ENCODE data around the gene MAFG. TPM values are rescaled to one million over a fixed set of nuclear protein-coding genes. Genes with fewer than 3 reads are reported as not detected.
A peak's percentile ranks its signal among the peaks of the same experiment; 100 is the strongest.

The MAFG gene
- polyA plus RNA-seq, 4 donors, result 7.6 to 17.1 (median 12.8) TPM

DNA sequence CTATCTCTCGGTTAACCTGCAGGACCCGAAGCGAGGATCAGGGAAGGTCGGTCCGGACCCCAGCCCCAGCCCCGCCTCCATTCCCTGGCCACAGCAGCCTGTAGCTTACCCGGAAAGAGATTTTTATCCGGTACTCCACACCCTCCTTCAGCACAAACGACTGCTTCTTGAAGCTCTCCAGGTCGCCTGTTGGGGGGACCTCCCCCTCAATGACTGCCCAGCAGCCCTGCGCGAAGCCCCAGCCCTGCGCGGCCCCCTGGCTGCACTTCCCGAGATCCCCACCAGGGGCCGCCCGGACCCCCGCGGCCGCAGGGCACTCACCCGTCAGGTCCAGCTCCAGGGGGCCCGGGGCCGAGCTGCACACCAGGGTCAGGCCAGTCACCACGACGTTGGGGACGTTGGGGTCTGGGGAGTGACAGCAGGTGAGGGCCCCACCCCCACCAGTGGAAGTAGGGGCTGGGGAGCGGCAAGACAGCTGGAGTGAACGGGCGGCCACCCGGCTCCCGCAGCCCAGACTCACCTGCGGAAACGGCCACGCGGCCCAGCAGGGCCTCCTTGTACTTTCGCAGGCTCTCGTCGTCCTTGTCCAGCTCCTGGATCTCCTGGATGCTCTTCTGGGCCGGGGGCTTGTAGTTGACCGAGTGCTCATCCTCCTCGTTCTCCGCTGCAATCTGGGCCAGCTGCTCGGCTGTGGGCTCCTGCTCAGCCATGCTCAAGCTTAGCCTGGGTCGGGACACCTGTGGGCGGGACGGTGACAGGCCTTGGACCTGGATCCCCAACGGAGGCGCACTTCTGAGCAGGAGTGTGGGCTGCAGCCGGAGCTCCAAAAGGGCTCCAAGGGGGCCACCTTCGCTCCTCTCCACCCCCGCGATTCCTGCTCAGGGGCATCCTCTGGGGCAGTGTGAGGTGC is 58.1 kb downstream of the MAFG start:
- Histone ChIP-seq H3K36me3 (ENCODE audit: control insufficient read depth in 3 of 3, insufficient read depth in 2 of 3, low read depth in 1 of 3, low read length in 3 of 3) (peaks cover 4 to 64% (median 7%) of the 10 kb centered on the region in 3 donors), H3K4me3 (ENCODE audit: low read depth in 1 of 3, low read length in 3 of 3) (peak overlapping the region; percentile 78 to 98 (median 94)), H3K27ac (ENCODE audit: low read depth in 1 of 3, low read length in 2 of 3) (peak overlapping the region; percentile 92 to 100 (median 99)), H3K4me1 (ENCODE audit: control insufficient read depth in 3 of 3, insufficient read depth in 2 of 3, low read depth in 1 of 3, low read length in 2 of 3) (peaks cover 0 to 61% (median 4%) of the 10 kb centered on the region in 3 donors), H3K9me3 (ENCODE audit: control insufficient read depth in 2 of 2, insufficient read depth in 1 of 2, low read depth in 1 of 2, low read length in 1 of 2) (no peaks in the 10 kb centered on the region), H3K27me3 (ENCODE audit: control insufficient read depth in 3 of 3, insufficient read depth in 3 of 3, low read length in 3 of 3) (no peaks in the 10 kb centered on the region)
- 16 to 27% (median 22%) methylated on average over 50 to 52 of the region's 52 CpGs for WGBS, 3 donors
- DNase-seq (peak; percentile 58 to 64), FAIRE-seq (no peak)

GRCh38 chr17:81868674-81869220 is 58.8 kb downstream of the MAFG start:
- Histone ChIP-seq H3K36me3 (ENCODE audit: control insufficient read depth in 3 of 3, insufficient read depth in 2 of 3, low read depth in 1 of 3, low read length in 3 of 3) (peaks cover 4 to 72% (median 7%) of the 10 kb centered on the region in 3 donors), H3K27ac (ENCODE audit: low read depth in 1 of 3, low read length in 2 of 3) (peak overlapping the region; percentile 93 to 100 (median 99)), H3K9me3 (ENCODE audit: control insufficient read depth in 2 of 2, insufficient read depth in 1 of 2, low read depth in 1 of 2, low read length in 1 of 2) (no peaks in the 10 kb centered on the region), H3K4me3 (ENCODE audit: low read depth in 1 of 3, low read length in 3 of 3) (no peak overlapping the region), H3K27me3 (ENCODE audit: control insufficient read depth in 3 of 3, insufficient read depth in 3 of 3, low read length in 3 of 3) (no peaks in the 10 kb centered on the region), H3K4me1 (ENCODE audit: control insufficient read depth in 3 of 3, insufficient read depth in 2 of 3, low read depth in 1 of 3, low read length in 2 of 3) (peaks cover 0 to 66% (median 10%) of the 10 kb centered on the region in 3 donors)
- WGBS, 3 donors, result 55 to 60% (median 56%) methylated on average over 24 to 30 of the region's 30 CpGs
- DNase-seq (peak; percentile 17 to 39), FAIRE-seq (no peak)

Other genes starting within 250 kb of the MAFG start
- gene ARL16, start 243.9 kb downstream of the MAFG start, polyA plus RNA-seq, result 10 to 100 TPM; 34.1 to 76.9 (median 51.4) TPM
- 100 to 1,000 TPM in 2 of 4 donors, 10 to 100 TPM in 2; 78.8 to 284 (median 134) TPM for gene HGS, start 243.7 kb downstream of the MAFG start, polyA plus RNA-seq
- 100 to 1,000 TPM in 3 of 4 donors, 10 to 100 TPM in 1; 46.3 to 258 (median 170) TPM for gene MRPL12, start 224.4 kb downstream of the MAFG start, polyA plus RNA-seq
- gene SLC25A10, start 215.5 kb downstream of the MAFG start, polyA plus RNA-seq, result 10 to 100 TPM; 40.3 to 79.1 (median 57.3) TPM
- gene GCGR, start 123.6 kb downstream of the MAFG start, polyA plus RNA-seq, result 1 to 10 TPM in 3 of 4 donors, under 1 TPM in 1; 0.27 to 2.2 (median 1.7) TPM
- 10 to 100 TPM; 19.5 to 87.6 (median 48.5) TPM for gene MCRIP1, start 94.4 kb downstream of the MAFG start, polyA plus RNA-seq
- 1 to 10 TPM in 1 of 4 donors, under 1 TPM in 2, not detected in 1; 0.12 to 2.5 (median 0.49) TPM for gene PPP1R27, start 92.7 kb downstream of the MAFG start, polyA plus RNA-seq
- gene P4HB, start 67.2 kb downstream of the MAFG start, polyA plus RNA-seq, result 1,000 to 10,000 TPM in 3 of 4 donors, 100 to 1,000 TPM in 1; 792 to 1,191 (median 1,005) TPM
- gene ARHGDIA, start 56.4 kb downstream of the MAFG start, polyA plus RNA-seq, result 100 to 1,000 TPM; 190 to 411 (median 341) TPM
- 10 to 100 TPM; 22.8 to 86.7 (median 38.6) TPM for gene ALYREF, start 36.1 kb downstream of the MAFG start, polyA plus RNA-seq
- 100 to 1,000 TPM in 3 of 4 donors, 10 to 100 TPM in 1; 75.8 to 240 (median 187) TPM for gene ANAPC11, start 36.0 kb downstream of the MAFG start, polyA plus RNA-seq
- 1 to 10 TPM in 1 of 4 donors, under 1 TPM in 3; 0.21 to 1.8 (median 0.59) TPM for gene NPB, start 25.5 kb downstream of the MAFG start, polyA plus RNA-seq
- 100 to 1,000 TPM in 3 of 4 donors, 10 to 100 TPM in 1; 32.6 to 303 (median 174) TPM for gene PCYT2, start 16.3 kb downstream of the MAFG start, polyA plus RNA-seq
- 100 to 1,000 TPM in 1 of 4 donors, 10 to 100 TPM in 3; 25.9 to 129 (median 60.4) TPM for gene SIRT7, start 9.6 kb downstream of the MAFG start, polyA plus RNA-seq
- 10 to 100 TPM in 2 of 4 donors, 1 to 10 TPM in 2; 8.3 to 71.6 (median 14.4) TPM for gene PYCR1, start 9.6 kb upstream of the MAFG start, polyA plus RNA-seq
- gene MYADML2, start 19.5 kb upstream of the MAFG start, polyA plus RNA-seq, result under 1 TPM in 2 of 4 donors, not detected in 2; 0.03 to 0.06 TPM
- gene NOTUM, start 33.5 kb upstream of the MAFG start, polyA plus RNA-seq, result 1 to 10 TPM in 2 of 4 donors, not detected in 2; 1.0 to 1.1 TPM
- gene ASPSCR1, start 49.9 kb upstream of the MAFG start, polyA plus RNA-seq, result 10 to 100 TPM; 23.5 to 96.7 (median 47.5) TPM
- gene CENPX, start 95.1 kb upstream of the MAFG start, polyA plus RNA-seq, result 100 to 1,000 TPM in 3 of 4 donors, 10 to 100 TPM in 1; 43.4 to 241 (median 122) TPM
- 10 to 100 TPM; 10.8 to 26.7 (median 16.4) TPM for gene LRRC45, start 95.6 kb upstream of the MAFG start, polyA plus RNA-seq
- 10 to 100 TPM in 1 of 4 donors, 1 to 10 TPM in 2, under 1 TPM in 1; 0.81 to 11.2 (median 4.4) TPM for gene RAC3, start 103.9 kb upstream of the MAFG start, polyA plus RNA-seq
- gene DCXR, start 110.0 kb upstream of the MAFG start, polyA plus RNA-seq, result 100 to 1,000 TPM in 3 of 4 donors, 10 to 100 TPM in 1; 41.1 to 147 (median 112) TPM
- 10 to 100 TPM; 35.4 to 43.8 (median 39.2) TPM for gene RFNG, start 124.1 kb upstream of the MAFG start, polyA plus RNA-seq
- 100 to 1,000 TPM in 2 of 4 donors, 10 to 100 TPM in 2; 80.4 to 161 (median 120) TPM for gene GPS1, start 124.2 kb upstream of the MAFG start, polyA plus RNA-seq
- 100 to 1,000 TPM in 3 of 4 donors, 10 to 100 TPM in 1; 86.6 to 170 (median 127) TPM for gene DUS1L, start 138.1 kb upstream of the MAFG start, polyA plus RNA-seq
- gene FASN, start 170.5 kb upstream of the MAFG start, polyA plus RNA-seq, result 100 to 1,000 TPM in 1 of 4 donors, 10 to 100 TPM in 3; 13.2 to 103 (median 21.7) TPM

Measured in small intestine (tissue), 7 donors.